Kidney capillary endothelial cell (primary cell): ENCODE results near the gene CFDP1.

Experiments
- DNase-seq: peaks from one replicate; pipeline ENCODE4 v3.0.0-alpha.2; 2018; ENCODE audit warnings: low spot score

The CFDP1 gene

DNA sequence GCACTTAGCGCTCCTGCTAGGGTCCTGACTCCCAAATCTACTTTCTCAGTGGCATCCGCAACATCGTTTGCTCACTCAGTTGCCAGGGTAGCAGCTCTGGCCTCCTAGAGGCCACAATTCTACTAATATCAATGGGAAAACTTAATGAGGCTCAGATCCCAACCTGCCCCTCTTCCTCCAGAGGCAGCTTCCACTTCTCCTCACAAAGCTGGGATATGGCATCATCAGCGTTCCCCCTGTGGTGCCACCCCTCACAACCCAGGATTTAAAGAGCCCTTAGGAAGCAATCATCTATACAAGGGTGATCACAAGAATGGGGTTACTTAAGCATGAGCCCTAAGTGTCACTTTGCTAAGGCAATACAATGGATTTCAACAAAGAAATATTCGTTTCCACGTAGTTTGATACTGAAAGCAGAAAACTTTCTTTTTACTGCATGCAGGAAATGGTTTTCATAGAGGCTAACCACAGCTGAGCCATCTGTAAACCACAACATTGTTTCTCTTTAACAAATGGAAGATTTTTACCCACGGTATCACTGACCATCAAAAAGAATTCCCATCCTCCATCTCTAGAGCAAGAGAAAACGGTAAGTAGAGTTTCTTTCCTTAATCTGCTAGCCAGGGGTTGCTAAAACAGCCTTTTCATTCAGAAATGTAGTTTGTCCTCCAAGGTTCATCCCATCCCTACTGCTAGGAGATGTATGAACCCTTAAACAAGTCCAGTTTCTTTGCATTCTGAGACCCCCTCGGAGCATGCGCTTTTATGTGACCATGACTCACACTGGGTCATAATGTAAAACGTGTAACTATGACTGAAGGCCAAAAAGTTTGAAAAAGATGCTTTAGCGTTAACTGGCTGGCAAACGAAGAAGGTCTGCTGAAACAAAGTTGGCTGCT lies 113.5 kb downstream of the CFDP1 start:
- DNase-seq, result no peak

DNA sequence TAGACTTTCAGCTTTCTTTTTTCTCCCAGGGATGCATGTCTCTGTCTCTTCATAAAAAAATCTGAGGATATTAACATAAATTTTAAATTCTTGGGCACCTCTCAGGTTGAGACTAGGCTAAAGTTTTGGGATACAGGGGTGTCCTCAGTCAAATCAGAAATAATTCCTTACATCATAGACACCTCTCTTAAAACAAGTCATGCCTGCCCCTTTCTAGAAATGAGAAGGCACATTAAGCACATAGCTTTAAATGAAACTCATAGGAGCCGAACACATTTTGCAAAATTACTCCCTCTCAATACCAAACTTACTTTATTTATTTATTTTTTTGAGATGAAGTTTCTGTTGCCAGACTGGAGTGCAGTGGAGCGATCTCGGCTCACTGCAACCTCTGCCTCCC lies 114.6 kb downstream of the CFDP1 start:
- no peak for DNase-seq

DNA sequence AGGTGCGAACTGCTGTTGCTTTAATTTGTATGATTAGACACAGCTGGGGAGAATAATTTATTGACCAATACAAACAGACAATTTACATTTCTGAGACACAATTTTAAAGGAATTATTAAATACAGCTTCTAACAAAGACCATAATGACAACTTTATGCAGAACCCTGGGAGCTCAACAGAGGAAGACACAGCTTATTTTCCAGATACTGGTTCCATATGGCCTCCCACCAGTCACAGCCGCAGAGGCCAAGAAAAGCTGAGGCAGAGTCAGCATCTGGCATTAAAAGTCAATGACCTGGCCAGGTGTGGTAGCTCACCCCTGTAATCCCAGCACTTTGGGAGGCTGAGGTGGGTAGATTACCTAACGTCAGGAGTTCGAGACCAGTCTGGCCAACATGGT lies 115.8 kb downstream of the CFDP1 start:
- no peak for DNase-seq

DNA sequence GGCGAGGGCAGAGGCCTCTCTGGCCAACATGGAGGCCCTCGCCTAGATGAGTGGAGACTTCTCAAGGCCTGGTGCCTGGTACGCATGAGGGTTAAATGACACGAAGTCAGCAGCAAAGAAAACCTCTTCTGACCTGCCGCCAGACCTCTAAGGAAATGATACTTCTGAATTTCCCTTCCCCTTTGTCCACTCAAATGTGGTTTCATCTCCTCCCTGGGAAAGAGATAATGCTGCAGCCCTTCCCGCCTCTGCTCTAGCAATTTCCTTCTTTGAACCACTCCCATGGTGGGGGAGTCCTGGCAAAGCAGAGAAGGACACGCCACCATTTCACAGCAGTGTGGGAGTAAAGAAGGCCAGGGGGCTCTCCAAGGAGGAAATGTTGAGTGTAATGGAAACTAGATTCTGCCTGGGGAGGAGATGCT lies 116.2 kb downstream of the CFDP1 start:
- no peak for DNase-seq

DNA sequence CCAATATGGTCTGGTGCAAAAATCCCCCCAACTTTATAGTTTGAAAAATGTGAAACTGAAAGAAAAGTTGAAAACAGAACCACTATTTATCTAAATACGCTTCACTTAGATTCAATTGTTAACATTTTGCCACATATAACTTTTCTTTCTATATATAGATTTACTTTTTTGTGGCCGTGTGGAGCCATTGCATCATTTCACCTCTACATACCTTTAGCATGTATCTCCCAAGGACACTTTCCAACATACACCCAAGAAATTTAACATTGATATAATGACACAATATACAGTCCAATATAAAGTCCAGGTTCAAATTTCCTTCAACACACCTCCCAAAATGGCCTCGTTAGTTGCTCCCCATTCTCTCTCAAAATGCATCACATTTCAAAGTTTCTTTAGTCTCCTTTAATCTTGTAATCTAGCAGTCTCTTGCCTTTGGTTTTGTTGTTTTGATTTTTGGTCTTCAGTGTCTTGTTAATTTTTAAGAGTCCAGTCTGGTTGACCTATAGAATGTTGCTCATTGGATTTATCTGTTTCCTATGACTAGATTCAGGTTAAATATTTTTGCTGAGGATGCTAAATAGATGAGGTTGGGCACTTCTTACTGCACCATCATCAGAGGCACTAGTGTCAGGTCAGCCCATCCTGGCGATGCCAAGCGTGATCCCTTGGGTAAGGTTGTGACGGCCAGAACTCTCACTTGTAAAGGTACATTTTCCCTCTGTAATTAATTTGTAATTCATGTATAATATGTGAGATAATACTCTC lies 117.6 kb downstream of the CFDP1 start:
- DNase-seq, result no peak

DNA sequence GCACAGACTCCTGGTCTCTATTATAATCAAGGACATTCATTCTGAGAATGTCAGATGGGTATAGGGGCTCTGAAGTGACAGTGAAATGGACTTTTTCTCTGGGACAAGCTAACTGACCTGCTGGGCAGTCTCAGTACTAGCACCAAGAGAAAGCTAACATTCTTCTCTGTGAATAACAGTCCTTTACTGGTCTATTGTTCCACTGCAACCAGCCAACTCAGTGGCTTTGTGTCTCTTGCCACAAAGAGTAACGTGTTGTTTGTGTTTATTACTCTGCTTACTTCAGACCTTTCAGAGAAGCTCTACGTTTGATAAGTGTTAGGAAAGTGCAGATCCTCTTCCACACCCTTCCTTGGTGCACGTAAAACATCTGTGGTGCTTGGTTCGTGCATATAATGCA lies 120.4 kb downstream of the CFDP1 start:
- DNase-seq, result no peak

DNA sequence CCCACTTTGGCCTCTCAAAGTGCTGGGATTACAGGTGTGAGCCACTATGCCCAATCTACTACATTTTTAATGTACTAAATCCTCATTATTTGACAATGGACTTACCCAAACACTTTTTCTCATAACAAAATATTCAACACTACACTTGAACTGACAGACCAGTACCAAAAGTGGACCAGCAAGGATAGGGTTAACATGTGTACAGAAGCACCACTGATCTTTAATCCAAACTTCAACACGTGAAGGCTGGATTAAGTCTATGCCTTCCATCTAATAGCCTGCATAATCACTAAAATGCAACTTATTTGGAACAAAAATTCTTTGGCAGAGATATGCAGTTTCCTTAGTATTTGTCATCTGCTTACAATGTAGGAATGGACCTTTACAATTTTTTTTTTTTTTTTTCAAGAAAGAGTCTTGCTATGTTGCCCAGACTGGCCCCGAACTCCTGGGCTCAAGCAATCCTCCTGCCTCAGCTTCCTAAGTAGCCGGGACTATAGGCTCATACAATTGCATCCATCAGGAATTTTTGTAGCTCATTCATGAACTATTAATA lies 121.8 kb downstream of the CFDP1 start:
- no peak for DNase-seq

DNA sequence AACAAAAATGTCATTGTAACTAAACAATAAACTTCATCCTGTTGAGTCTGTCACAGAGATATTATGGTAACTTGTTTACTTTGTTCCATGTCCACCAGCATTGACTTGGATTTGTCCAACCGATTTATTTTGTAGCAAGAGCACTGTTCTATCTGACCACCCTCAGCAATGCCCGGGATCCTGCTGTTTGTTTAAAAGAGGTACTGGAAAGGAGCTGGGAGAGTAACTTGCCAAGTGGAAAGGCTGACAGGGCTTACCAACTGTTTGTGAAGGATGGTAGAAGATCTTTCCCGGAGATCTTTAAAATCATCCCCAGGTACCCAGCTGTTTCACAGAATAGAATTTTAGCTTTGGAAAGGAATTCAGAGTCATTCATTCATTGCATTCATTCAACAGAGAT lies 122.8 kb downstream of the CFDP1 start:
- no peak for DNase-seq

DNA sequence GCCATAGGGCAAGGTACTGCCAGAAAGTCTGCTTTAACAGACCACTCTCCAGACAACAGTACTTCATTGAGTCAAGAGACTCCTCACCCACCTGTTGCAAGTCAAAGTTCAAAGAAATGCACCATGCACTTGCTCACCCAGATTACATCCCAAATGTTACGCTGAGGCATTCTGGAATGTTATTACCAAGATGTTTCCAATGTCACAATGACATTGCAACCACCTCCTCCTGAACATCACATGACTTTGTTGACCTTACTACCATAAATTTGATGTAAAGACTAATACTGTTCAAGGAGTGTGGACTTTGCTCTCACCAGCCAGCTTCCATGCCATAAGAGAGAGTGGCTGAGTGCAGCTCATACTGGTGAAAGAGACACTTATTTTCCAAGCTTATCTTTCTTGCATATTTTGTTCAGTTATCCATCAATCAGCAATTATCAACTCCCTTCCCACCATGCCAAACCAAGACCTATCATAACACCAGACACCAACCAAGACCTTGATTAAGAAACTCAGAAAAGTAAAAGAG lies 123.3 kb downstream of the CFDP1 start:
- no peak for DNase-seq

DNA sequence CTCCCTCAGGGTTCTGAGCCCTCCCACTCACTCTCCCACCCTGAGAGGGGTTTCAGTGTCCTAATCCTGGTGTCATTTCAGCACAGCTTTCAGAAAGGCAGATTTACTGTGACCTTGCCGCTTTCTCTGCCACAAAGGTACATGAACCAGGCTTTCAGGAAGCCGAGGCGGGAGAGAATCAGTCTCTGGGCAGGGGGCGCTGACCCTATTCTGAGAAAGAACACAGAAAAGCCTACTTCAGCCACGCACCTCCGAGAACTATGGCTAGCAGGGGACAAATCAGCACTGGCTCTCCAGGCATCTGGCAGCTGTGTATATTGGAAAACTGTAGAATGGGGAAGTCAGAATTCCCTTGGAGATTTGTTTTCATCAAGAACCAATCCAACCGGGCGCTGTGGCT lies 124.1 kb downstream of the CFDP1 start:
- no peak for DNase-seq

DNA sequence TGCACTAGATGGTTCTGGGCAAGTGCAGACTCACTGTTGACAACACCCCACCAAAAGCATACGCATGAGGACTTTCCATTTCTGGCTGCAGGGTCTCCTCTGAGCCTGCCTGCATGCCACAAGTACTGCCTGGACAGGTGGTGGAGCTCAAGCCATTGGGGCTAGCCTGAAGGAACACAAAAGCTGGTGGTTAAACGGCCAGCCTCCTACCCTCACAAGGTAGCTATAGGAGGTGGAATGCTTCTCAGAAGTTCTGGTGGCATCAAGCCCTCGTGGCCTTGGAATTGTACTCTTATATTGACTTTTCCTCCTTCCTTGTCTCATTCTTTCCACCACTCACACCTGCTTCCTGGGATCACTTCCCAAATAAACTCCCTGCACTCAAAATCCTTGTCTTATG lies 125.3 kb downstream of the CFDP1 start:
- DNase-seq, result no peak

DNA sequence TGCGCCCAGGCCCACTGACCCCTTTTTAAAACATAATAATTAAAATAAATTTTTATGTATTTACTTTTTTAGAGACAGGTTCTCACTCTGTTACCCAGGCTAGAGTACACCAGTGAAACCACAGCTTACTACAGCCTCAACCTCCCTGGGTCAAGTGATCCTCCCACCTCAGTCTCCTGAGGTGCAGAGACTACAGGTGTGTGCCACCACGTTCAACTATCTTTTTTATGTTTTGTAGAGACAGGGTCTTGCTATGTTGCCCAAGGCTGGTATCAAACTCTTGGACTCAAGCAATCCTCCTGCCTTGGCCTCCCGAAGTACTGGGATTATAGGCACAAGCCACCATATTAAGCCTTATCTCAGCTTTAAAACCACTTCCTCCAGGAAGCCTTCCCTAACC lies 125.8 kb downstream of the CFDP1 start:
- DNase-seq, result no peak

DNA sequence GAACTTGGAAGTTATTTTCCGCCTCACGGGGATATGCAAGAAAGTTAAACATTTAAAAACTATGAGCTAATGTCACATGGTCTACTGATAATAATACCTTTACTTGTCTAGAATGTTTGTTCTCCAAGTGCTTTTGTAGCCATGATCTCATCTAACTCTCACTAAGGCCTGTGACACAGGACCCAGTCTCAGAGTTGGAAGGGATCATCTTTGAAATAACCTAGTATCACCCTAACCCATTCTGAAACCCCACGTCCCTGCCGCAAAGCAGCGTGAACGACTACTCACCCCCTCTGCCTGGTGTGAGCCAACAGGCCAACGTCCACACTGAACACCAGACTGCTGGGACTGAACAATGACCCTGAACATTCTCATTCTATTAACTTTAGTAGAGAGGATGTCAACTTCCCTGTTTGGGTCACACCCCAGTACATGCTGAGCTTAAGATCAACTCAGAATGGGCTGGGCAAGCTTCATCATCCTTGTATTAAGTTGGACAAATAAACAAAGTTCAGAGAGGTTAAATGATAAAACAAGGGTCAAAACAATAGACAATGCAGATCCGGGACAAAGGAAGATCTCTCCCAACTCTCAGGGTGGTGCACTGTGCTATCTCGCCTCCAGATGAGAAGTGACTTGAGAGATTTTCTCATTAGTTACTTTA lies 127.1 kb downstream of the CFDP1 start:
- DNase-seq, result peak; percentile 57

DNA sequence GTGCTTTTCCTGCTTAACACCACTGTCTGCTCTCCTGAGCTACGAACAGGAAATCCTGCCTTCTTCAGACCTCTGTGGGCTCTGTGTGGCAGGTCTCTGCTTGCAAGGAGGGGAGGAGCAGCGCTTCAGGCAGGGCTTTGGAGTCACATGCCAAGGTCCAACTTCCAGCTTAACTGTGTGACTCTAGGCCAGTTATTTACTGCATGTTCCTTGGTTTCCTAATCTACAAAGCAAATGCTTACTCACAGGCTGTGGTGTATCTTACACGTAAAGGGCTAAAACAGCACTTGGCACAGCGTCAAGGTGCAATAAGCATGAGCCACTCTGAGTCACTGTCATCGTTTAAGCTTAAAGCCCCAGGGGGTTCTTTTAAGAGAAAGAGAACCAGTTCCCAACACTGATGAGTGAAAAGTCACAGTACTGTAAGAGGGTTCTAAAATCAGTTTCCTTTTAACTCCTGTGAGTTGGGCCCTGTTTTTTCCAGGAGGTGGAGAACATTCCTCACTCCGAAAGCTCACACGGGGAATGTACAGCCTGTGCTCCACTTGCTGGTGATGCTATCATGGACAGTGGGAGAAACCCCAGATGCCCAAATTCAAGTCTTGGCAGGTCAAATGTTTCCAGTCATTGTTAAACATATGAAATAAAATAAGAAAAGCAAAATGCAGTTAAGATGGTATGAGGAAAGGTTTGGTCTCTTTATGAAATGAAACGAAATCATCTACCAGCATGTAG lies 127.8 kb downstream of the CFDP1 start:
- peak; percentile 99 for DNase-seq

DNA sequence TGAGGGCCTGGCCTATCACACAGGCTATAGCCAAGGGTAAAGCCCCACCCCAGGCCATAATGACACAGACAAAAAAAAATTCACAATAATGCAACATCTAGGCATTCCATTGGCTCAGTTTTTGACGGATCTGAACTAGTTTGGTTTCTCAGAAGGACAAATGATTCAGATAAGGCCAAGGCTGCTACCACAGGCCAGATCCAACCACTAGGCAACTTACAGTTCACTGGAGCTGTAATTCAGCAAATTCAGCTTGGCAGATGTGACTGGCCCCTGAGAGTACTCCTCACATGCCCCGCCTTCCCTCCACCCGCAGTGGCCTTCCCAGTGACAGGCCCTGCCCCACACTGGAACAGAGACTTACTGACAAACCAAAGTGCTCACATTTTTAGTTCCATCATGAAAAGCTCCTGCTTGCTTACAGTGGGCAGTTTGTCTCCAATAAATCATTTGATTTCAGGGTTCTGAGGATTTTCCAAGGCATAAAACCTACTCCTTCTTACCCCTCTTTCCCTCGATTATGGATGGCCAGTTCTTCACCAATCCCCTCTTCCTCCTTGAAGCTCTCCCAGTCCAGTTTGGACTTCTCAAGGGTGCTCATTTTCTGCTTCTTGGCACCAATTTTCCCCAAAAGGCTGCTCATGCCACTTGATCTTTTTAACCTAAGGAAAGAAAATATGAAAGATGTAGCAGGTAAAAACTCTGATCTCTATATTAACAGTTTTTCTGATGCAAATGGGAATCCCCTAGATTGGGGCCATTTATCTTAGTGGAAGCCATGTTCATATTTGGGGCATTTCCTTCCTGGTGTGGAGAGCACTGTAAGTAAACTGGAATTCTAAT lies 128.6 kb downstream of the CFDP1 start:
- peak; percentile 53 for DNase-seq

DNA sequence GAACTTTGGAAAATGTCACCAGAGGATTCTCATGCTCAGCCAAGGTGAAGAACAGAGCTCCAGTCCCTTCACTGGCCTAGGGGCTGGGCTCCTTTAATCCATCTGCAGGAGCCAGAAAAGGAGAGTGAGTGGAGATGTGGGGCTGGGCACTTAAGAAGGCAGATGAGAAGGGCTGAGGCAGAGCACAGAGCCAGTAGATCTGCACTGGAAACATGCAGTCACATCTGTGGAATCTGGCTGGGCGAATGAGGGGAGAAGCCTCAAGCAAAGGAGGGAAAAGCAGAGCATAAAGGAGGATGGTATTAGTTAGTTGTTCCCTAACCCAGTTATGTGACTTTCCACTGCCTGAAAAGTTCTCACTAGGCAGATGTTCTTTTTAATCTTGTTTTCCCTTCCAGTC lies 131.5 kb downstream of the CFDP1 start:
- DNase-seq, result no peak

DNA sequence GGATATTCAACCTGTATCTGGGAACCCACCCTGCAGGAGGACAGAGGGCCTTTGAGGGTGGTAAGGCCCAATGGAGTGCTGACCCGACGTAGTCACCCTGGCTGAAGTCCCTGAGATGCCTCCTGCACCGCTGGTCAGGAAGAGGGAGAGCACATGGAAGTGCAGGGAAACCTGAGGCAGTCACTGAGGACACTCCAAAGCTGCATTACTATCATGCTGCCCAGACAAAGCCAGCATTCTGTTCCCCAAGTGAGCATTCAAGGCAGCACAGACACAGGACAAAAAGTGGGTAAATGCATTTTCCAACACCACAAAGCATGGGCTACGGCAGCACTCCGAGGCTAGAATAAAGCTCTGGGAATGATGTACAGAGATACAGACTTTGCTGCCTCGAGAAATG lies 135.0 kb downstream of the CFDP1 start:
- no peak for DNase-seq

DNA sequence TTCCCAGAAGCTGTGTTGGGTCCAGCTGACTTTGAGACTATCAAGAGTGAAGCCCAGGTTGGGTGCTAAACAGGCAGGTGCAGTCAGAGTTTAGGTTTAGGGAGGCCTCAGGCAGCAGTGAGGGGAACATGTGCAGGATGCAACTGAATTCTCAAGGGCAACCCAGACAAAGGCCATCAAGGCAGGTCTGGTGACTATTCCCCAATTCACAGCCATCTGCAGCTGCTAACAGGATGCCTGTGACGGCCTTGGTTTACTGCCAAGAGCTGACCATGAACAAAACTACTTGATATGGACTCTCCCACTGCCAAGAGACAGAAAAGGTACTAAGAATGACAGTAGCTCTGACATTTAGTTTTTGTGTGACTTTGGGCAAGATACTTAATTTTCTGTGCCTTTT lies 136.7 kb downstream of the CFDP1 start:
- peak; percentile 67 for DNase-seq

DNA sequence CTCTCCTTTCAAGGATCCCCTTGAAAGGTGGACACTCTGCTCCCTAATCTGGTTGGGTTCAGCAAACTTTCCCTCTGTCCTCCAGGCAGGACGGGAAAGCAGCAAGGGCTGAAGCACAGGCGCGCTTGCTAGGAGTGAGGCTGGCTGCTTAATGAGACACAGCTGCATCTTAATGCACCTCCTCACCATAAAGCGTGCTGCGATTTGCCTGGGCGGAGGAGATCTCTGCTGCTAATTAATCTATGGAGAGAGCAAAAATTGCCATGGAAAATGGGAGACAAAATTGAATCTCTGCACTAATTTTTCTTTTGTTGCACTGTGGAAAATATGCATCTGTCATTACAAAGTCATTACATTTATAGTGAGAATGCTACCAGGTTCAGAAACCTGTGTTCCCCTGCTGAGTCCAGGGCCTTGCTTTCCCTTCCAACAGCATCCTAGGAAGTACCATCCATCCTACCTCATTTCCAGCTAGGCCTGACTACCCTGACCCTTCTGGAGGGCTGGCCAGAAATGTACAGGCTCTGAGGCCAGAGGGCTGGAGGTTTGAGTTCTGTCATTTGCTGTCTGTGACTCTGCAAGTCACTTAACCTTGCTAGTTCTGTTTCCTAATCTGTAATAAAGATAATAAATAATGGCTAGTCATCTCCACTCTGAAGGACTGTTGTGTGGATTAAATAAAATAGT lies 138.4 kb downstream of the CFDP1 start:
- DNase-seq, result no peak

DNA sequence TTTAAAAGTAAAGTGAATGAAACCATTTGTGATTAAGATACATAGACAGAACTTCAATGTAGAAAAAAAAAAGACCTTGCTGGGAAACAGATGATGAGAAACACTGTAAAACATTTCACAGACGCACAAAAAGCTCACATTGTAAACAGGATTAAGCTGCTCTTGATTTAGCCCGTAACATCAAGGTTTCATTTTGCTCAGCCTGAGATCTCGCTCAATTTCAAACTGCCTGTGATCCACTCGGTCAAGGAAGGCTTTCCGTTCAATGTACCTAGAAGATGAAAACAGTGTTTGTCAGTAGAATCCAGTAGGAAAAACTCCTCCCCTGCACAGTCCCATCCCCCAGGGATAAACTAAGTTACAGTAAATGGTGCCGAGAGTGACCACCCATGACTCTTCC lies 139.5 kb downstream of the CFDP1 start:
- no peak for DNase-seq
